ENCODE results near the gene ADAMTS8.

Gene ADAMTS8

DNA sequence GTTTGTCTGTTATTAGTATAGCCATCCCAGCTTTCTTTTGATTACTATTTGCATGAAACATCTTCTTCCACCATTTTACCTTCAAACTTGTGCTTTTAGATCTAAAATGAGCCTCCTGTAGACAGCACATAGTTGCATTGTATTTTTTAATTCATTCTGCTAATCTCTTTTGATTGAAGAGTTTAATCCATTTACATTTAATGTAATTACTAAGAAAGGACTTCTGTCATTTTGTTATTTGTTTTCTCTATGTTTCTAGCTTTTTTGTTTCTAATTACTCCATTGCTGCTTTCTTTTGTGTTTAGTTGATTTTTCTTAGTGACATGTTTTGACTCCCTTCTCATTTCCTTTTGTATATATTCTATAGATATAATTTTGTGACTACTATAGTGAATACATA lies 70.0 kb downstream of the ADAMTS8 start:
- no peak overlapping the region for H3K4me3 Mint-ChIP-seq
- no peak for ATAC-seq (replicated peaks)
- H3K9me3 Mint-ChIP-seq, result peaks cover 11 to 27% of the 10 kb centered on the region in 2 donors

More for the DNA sequence above, 70.0 kb downstream of the ADAMTS8 start:
- H3K4me1 Mint-ChIP-seq, result no peaks in the 10 kb centered on the region
- peaks cover 0 to 5% of the 10 kb centered on the region in 2 donors for H3K27me3 Mint-ChIP-seq
- H3K36me3 Mint-ChIP-seq, result peaks cover 0 to 8% of the 10 kb centered on the region in 2 donors
- no peak for DNase-seq
- H3K27ac Mint-ChIP-seq, result no peak overlapping the region

Measured in stimulated activated naive B cell treated with anti-CD40 and anti-IgM and Interleukin-4, amounts not matched to agents 10 μg/mL and 1 μg/mL and 100 μg/mL, for 72 hours (primary cell).